HepG2 (cell line): ENCODE measurements around the gene BAIAP3. TPM values are rescaled to one million over a fixed set of nuclear protein-coding genes. Genes with fewer than 3 reads are reported as not detected.
A peak's percentile ranks its signal among the peaks of the same experiment; 100 is the strongest.

Experiments used
- AGO2 ChIP-seq: fragments of 200-400 bp; formaldehyde crosslinking; optimal IDR thresholded peaks from 2 replicates; pipeline ENCODE3; 2017; ENCODE audit warnings: mild to moderate bottlenecking, low read depth, low read length, moderate library complexity
- ATF1 ChIP-seq: IDR thresholded peaks from 2 replicates; pipeline ENCODE4 v1.6.1; 2016; ENCODE audit warnings: mild to moderate bottlenecking, control low read depth
- HHEX ChIP-seq: IDR thresholded peaks from 2 replicates; pipeline ENCODE4 v1.6.1; 2016; ENCODE audit warnings: control low read depth
- MZF1 ChIP-seq: sonication (generic); formaldehyde crosslinking; IDR thresholded peaks from 2 replicates; pipeline ENCODE4 v1.8.1; 2023; ENCODE audit warnings: mild to moderate bottlenecking, missing genetic modification reagents, borderline replicate concordance
- NAIF1 ChIP-seq: sonication (generic); formaldehyde crosslinking; IDR thresholded peaks from 2 replicates; pipeline ENCODE4 v1.5.0; 2020; ENCODE audit warnings: mild to moderate bottlenecking, missing genetic modification reagents, borderline replicate concordance
- NFYB ChIP-seq: sonication (generic); formaldehyde crosslinking; IDR thresholded peaks from 2 replicates; pipeline ENCODE4 v1.4.0; 2020; ENCODE audit warnings: missing genetic modification reagents
- NR3C1 ChIP-seq: sonication (generic); formaldehyde crosslinking; IDR thresholded peaks from 2 replicates; pipeline ENCODE4 v1.4.0; 2020; ENCODE audit warnings: missing genetic modification reagents
- PAWR ChIP-seq: sonication (generic); formaldehyde crosslinking; IDR thresholded peaks from 2 replicates; pipeline ENCODE4 v1.4.0; 2020; ENCODE audit warnings: missing genetic modification reagents, mild to moderate bottlenecking, borderline replicate concordance
- RARG ChIP-seq: sonication (generic); formaldehyde crosslinking; IDR thresholded peaks from 2 replicates; pipeline ENCODE4 v1.4.0; 2020; ENCODE audit warnings: low read depth, mild to moderate bottlenecking, missing genetic modification reagents
- RBFOX2 ChIP-seq: fragments of 200-400 bp; formaldehyde crosslinking; IDR thresholded peaks from 2 replicates; pipeline ENCODE4 v1.6.1; 2017; ENCODE audit warnings: low read depth, mild to moderate bottlenecking, low read length
- SYNCRIP ChIP-seq: fragments of 200-400 bp; formaldehyde crosslinking; IDR thresholded peaks from 2 replicates; pipeline ENCODE4 v1.6.1; 2018; ENCODE audit warnings: mild to moderate bottlenecking, low read depth, low read length; ENCODE audit not compliant: insufficient read depth
- U2AF2 ChIP-seq: fragments of 200-400 bp; formaldehyde crosslinking; IDR thresholded peaks from 2 replicates; pipeline ENCODE4 v1.6.1; 2017; ENCODE audit warnings: low read depth, mild to moderate bottlenecking, low read length
- ZKSCAN5 ChIP-seq: sonication (generic); formaldehyde crosslinking; IDR thresholded peaks from 2 replicates; pipeline ENCODE4 v1.5.1; 2020; ENCODE audit warnings: mild to moderate bottlenecking, missing genetic modification reagents
- ZNF773 ChIP-seq: sonication (generic); formaldehyde crosslinking; IDR thresholded peaks from 2 replicates; pipeline ENCODE4 v1.4.0; 2020; ENCODE audit warnings: missing genetic modification reagents, borderline replicate concordance
- ZNF883 ChIP-seq: sonication (generic); formaldehyde crosslinking; IDR thresholded peaks from 2 replicates; pipeline ENCODE4 v1.5.1; 2020; ENCODE audit warnings: mild to moderate bottlenecking, missing genetic modification reagents; ENCODE audit errors: not compliant biosample characterization
- polyA plus RNA-seq, 8 experiments: library from polyadenylated mRNA; depleted of rRNA in 3 of 8; stranded (reverse) in 7 of 8; unstranded in 1 of 8; fragments of >200 nt; fragmentation: Illumina TruSeq in 4 of 8; extraction: Trizol in 4 of 8; gene quantifications; 2 replicates each; pipeline versions ENCODE4 v1.2.1 to v1.2.3, GENCODE V29; 2011 to 2016; ENCODE audit warnings: low read depth in 4 of 8, missing spikeins in 1 of 8, mixed read lengths in 1 of 8; ENCODE audit not compliant: insufficient read depth in 1 of 8
- total RNA-seq, 5 experiments: library from RNA; depleted of rRNA; stranded (reverse); fragments of >200 nt; fragmentation: Illumina TruSeq; extraction: Trizol; gene quantifications; 2 replicates each; pipeline ENCODE4 v1.2.3, GENCODE V29; 2016; ENCODE audit warnings: low read depth in 1 of 5
- TF ChIP-seq, protein P1 (sequence below): sonication (generic); formaldehyde crosslinking; IDR thresholded peaks from 2 replicates; pipeline ENCODE4 v1.4.0; 2020; ENCODE audit warnings: missing genetic modification reagents
- TF ChIP-seq, protein P2 (sequence below): sonication (generic); formaldehyde crosslinking; IDR thresholded peaks from 2 replicates; pipeline ENCODE4 v1.5.0; 2020; ENCODE audit warnings: mild to moderate bottlenecking, missing genetic modification reagents
- TF ChIP-seq, protein P3 (sequence below): IDR thresholded peaks from 2 replicates; pipeline ENCODE4 v1.6.1; 2012; ENCODE audit warnings: inconsistent platforms
- TF ChIP-seq, protein P4 (sequence below): sonication (generic); formaldehyde crosslinking; IDR thresholded peaks from 2 replicates; pipeline ENCODE4 v1.5.1; 2020; ENCODE audit warnings: mild to moderate bottlenecking, missing genetic modification reagents, moderate library complexity

BAIAP3 gene
- total and polyA plus RNA-seq, 2 of the 13 experiments (the other 11 are each of a cell fraction or from before 2014, with no cell fraction given) = 3.2 to 5.7 TPM

DNA sequence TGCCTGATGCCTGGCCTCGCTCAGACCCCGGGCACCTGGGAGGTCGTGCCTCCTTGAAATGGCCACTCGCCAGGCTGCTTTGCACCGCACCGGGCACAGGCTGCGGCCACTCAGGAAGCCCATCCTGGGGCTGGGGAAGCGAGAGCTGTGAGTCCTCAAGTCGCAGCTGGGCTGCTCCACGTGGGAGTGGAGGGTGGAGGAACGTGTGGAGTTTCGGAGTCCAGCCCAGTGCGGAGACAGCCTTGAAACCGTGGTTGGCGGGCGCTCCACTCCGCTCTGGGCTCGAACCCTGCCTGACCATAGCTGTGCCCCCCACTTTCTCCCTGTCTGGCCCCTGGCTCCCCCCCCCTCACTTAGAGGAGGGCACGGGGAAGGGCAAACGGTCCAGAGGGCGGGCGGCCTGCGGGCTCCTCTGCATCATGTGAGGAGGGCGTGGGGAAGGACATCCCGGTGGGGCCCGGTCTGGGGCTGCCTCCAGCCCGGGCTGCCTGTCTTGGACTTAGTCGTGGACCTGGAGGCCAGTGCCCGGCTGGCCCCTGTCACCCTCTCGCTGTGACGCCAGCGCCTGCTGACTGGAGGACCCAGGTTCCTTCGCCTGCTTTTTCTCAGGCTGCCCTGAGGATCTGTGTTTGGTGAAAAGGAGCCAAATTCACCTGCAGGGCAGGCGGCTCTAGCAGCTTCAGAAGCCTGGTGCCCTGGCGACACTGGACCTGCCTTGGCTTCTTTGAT, 21.5 kb upstream of the BAIAP3 start (continued):
- TF ChIP-seq, protein P1, sequence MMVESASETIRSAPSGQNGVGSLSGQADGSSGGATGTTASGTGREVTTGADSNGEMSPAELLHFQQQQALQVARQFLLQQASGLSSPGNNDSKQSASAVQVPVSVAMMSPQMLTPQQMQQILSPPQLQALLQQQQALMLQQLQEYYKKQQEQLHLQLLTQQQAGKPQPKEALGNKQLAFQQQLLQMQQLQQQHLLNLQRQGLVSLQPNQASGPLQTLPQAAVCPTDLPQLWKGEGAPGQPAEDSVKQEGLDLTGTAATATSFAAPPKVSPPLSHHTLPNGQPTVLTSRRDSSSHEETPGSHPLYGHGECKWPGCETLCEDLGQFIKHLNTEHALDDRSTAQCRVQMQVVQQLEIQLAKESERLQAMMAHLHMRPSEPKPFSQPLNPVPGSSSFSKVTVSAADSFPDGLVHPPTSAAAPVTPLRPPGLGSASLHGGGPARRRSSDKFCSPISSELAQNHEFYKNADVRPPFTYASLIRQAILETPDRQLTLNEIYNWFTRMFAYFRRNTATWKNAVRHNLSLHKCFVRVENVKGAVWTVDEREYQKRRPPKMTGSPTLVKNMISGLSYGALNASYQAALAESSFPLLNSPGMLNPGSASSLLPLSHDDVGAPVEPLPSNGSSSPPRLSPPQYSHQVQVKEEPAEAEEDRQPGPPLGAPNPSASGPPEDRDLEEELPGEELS (CRISPR knock-in tag) = no peak
- no peak for TF ChIP-seq NR3C1 (CRISPR knock-in tag)
- no peak for TF ChIP-seq HHEX (CRISPR knock-in tag)
- TF ChIP-seq, protein P2, sequence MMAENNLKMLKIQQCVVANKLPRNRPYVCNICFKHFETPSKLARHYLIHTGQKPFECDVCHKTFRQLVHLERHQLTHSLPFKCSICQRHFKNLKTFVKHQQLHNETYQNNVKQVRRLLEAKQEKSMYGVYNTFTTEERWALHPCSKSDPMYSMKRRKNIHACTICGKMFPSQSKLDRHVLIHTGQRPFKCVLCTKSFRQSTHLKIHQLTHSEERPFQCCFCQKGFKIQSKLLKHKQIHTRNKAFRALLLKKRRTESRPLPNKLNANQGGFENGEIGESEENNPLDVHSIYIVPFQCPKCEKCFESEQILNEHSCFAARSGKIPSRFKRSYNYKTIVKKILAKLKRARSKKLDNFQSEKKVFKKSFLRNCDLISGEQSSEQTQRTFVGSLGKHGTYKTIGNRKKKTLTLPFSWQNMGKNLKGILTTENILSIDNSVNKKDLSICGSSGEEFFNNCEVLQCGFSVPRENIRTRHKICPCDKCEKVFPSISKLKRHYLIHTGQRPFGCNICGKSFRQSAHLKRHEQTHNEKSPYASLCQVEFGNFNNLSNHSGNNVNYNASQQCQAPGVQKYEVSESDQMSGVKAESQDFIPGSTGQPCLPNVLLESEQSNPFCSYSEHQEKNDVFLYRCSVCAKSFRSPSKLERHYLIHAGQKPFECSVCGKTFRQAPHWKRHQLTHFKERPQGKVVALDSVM (CRISPR knock-in tag) = no peak
- TF ChIP-seq NFYB (CRISPR knock-in tag) = no peak
- TF ChIP-seq RBFOX2 = peak; percentile 45; the same call in 1 of the 2 replicates
- peak; percentile 82 for TF ChIP-seq AGO2
- no peak for TF ChIP-seq NAIF1 (CRISPR knock-in tag)
- TF ChIP-seq U2AF2 = no peak
- TF ChIP-seq ZNF773 = no peak
- no peak for TF ChIP-seq ATF1 (CRISPR knock-in tag)
- TF ChIP-seq ZKSCAN5 = no peak
- TF ChIP-seq SYNCRIP = no peak
- no peak for TF ChIP-seq RARG (CRISPR knock-in tag)
- TF ChIP-seq, protein P3, sequence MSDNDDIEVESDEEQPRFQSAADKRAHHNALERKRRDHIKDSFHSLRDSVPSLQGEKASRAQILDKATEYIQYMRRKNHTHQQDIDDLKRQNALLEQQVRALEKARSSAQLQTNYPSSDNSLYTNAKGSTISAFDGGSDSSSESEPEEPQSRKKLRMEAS = peak; percentile 42; the same call in 1 of the 2 replicates
- TF ChIP-seq, protein P4, sequence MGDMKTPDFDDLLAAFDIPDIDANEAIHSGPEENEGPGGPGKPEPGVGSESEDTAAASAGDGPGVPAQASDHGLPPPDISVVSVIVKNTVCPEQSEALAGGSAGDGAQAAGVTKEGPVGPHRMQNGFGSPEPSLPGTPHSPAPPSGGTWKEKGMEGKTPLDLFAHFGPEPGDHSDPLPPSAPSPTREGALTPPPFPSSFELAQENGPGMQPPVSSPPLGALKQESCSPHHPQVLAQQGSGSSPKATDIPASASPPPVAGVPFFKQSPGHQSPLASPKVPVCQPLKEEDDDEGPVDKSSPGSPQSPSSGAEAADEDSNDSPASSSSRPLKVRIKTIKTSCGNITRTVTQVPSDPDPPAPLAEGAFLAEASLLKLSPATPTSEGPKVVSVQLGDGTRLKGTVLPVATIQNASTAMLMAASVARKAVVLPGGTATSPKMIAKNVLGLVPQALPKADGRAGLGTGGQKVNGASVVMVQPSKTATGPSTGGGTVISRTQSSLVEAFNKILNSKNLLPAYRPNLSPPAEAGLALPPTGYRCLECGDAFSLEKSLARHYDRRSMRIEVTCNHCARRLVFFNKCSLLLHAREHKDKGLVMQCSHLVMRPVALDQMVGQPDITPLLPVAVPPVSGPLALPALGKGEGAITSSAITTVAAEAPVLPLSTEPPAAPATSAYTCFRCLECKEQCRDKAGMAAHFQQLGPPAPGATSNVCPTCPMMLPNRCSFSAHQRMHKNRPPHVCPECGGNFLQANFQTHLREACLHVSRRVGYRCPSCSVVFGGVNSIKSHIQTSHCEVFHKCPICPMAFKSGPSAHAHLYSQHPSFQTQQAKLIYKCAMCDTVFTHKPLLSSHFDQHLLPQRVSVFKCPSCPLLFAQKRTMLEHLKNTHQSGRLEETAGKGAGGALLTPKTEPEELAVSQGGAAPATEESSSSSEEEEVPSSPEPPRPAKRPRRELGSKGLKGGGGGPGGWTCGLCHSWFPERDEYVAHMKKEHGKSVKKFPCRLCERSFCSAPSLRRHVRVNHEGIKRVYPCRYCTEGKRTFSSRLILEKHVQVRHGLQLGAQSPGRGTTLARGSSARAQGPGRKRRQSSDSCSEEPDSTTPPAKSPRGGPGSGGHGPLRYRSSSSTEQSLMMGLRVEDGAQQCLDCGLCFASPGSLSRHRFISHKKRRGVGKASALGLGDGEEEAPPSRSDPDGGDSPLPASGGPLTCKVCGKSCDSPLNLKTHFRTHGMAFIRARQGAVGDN (CRISPR knock-in tag) = peak; percentile 43; the same call in 1 of the 2 replicates
- TF ChIP-seq ZNF883 (CRISPR knock-in tag) = no peak
- TF ChIP-seq MZF1 (CRISPR knock-in tag) = no peak
- no peak for TF ChIP-seq PAWR
